Measurements from ENCODE around the gene MAGEA11.

MAGEA11 gene

DNA sequence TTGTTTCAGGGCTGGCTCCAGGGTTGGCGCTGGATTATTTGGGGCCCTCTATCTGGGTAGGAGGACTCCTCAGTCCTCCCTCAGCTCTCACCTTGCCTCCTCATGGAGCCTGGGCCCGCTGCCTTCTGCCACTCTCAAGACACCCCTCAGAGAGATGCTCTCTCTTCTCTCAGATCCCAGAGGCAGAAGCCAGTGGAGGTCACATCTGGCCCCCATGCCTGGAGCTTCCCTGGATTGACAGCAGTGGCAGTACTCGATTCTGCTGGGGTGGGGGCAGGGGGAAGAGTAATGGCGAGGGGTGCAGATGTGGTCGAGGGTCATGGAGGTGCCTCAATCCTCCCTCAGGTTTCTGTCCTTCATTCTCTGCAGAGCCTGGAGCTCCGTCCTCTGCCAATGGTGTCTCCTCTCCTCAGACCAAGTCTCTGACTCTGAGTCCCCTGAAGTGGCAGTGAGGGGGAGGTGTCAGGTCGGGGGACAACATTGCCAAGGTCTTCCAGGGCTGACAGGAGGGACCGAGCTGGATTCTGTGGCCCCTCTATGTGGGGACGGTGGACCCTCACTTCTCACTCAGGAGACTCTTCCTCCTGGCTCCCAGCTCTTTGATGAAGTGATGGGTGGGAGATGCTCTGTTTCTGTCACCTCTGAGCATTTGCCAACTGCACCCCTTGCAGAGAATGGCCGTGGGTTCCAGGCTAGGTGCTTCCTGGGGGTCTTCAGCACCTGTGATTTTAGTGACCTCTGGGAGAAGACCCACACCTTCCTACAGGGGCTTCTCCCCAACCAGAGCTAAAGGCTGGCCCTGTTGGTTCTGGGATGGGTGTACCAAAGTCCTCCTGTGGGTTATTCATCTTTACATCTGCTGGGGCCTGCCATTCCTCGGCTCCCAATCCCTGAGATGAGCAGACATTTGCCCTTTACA is 51.1 kb downstream of the MAGEA11 start:
- H3K9ac ChIP-seq (ENCODE audit: low read length): no peak overlapping the region
- no peaks in the 10 kb centered on the region for H3K9me3 ChIP-seq (ENCODE audit: control insufficient read depth, low read length)
- no peaks in the 10 kb centered on the region for H3K36me3 ChIP-seq (ENCODE audit: control insufficient read depth, insufficient read depth, low read length)
- H3K4me3 ChIP-seq (ENCODE audit: low read length): no peak overlapping the region
- H3K27me3 ChIP-seq (ENCODE audit: control insufficient read depth, insufficient read depth, low read length): no peaks in the 10 kb centered on the region
- H3K4me1 ChIP-seq (ENCODE audit: control insufficient read depth, insufficient read depth, low read length): no peaks in the 10 kb centered on the region
